ELR (cell line): ENCODE measurements around the gene PSD2.
A peak's percentile ranks its signal among the peaks of the same experiment; 100 is the strongest.
"Not testable (repeated sequence)": the region's sequence is repeated elsewhere in the genome, so short reads cannot be mapped to it uniquely, and the experiment has no call there.

Experiments used
- DNase-seq: peaks from one replicate; pipeline ENCODE4 v3.0.0-alpha.2; 2015; ENCODE audit warnings: low read depth

PSD2 gene

DNA sequence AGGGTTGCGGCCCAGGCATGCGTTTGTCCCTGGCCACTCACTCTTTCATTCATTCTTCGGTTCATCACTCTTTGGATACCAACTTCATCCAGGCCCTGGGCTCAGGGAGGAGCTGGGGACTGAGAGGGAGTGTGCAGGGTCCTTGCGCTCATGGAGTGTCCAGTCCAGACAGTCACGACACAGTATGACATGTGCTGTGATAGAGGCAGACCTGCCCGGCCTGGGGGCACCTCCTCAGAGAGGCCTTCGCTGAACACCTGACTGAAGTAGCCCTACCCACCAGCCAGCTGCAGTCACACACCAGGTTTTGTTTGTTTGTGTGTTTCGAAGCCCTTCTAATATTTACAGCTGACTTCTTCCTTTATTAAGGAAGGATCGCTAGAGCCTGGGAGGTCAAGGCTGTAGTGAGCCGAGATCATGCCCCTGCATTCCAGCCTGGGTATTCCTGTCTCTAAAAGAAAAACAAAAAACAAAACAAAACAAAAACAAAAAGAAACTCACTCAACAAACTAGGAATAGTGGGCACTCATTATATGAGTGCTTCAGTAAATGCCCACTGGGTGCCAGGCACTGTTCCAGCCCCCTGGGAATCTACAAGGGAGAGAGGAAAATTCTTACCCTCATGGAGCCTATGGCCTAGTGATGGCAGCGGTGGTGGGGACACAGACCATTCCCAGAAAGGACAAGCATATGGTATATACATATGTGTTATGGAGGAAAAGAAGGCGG, 6.3 kb upstream of the PSD2 start:
- no peak for DNase-seq

DNA sequence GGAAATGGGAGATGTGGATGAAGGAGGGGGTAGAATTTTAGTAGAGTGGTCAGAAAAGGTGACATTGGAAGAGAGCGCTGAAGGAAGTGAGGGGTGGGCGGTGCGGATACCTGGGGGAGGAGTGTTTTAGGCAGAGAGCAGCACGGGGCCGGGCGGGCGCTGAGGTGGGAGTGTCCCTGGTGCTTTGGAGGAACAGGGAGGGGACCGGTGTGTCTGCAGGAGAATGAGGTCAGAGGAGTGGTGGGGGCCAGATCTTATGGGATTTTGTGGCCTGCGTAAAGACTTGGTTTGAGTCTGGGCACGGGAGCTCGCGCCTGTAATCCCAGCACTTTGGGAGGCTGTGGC, 5.8 kb upstream of the PSD2 start:
- no peak for DNase-seq

DNA sequence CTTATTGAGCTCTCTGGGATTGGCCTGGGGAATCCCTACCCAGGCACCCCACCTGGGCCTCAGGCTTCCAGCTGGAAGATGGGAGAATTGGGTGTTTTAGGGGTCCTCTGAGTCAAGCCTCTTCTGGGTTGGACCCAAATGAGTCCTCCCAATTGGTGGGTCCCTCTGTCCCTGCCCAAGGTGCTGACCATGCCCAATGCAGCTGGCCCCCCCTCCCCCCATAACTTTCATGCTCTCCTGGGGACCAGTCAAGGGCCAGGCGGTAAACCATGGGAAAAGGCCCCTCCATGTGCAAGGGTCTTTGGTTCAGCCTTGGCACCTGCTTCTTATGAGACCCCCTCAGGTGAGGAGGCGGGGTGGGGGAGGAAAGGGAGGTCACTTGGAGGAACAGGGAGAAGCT, 3.4 kb upstream of the PSD2 start:
- no peak for DNase-seq

DNA sequence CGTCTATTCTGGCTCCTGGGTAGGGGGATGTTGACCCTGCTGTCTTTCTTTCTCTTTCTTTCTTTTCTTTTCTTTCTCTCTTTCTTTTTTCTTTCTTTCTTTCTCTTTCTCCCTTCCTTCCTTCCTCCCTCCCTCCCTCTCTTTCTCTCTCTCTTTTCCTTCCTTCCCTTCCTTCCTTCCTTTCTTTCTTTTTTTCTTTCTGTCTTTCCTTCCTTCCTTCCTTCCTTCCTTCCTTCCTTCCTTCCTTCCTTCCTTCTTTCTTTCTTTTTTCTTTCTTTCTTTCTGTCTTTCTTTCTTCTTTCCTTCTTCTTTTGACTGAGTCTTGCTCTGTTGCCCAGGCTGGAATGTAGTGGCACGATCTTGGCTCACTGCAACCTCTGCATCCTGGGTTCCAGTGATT, 3.0 kb upstream of the PSD2 start:
- not testable (repeated sequence) for DNase-seq

DNA sequence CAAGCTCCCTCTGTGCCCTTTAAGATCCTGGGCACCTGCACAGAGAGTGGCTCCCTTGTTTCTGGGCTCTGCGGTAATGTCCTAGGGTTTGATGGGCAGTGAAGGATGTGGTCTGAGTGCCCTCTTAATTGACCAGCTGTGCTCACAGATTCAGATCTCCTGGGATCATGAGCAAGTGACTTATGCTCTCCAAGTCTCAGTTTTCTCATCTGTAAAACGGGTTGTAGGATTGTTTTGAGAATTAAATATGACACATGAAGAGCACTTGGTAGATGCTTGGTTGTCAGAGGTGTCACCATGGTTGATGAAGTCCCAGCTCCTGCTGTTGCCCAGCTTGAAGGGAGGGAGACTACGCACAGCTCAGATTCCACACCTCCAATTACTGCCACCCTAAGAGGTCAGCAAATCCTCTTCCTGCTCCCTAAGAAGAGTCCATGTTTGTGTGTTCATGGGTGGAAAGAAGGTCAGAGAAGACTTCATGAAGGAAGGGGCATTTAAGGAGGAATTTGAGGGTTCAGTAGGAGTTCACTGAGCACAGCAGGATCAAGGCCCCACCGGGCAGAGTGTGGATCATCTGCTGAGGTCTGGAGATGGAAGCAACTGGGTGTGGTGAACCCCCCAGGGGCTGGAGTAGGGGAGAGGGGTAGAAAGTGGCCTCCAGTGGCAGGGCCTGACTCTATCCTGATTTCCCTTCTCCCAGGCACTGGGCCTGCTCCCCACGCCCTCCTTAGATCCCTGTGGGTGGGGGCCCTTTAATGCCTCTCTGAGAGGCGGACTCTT, 1.4 kb upstream of the PSD2 start:
- DNase-seq: no peak

DNA sequence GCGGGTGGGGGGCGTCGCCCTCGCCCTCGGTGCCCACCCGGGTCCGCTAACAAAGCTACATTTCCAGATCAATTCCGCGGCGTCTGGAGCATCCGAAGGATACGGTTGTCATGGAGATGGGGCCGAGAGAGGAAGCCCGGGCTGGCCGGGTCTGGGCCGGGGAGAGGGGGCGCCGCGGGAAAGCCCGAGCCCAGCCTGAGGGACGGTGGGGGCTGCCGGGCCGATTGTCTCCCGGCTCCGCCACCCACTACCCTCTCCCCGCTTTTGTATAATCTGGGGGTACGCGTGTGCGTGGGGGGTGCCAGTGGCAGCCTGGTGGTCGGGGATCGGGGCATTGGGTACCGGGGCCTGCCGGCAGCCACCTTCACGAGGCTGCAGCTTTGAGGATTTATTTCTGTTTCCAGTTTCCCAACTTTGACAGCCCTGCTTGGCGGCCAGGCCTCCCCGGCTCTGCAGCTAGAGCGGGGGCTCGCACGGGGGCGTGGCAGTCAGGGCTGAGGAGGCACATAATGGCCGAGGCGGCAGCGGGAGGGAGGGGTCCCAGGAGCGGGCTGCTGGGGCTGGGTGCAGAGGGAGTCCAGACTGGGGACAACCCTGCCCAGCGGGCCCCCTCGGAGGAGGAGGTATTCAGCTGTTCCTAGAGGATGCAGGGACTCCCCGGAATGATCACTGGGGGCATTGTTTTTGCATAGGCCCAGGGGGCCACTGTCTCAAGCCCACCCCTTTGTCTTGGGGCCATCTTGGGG, 626 bp downstream of the PSD2 start:
- DNase-seq: no peak

DNA sequence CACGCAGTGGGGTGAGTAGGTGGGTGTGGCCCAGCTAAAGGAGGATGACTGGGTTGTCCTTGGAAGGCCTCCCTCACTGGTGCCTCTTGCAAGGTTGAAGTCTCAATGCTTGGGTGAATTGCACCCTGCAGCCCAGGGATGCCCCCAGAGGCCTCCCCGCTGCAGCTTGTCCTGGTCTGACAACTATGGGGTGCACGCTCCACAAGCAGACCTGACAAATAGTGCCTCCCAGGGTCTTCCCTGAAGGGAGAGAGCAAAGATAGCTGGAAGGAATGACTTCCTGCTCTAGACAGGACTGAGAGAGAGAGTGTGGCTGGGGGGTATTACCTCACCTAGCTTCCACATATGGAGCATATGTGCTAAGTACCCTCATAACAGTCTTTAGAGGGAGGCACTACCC, 1.7 kb downstream of the PSD2 start:
- DNase-seq: no peak

DNA sequence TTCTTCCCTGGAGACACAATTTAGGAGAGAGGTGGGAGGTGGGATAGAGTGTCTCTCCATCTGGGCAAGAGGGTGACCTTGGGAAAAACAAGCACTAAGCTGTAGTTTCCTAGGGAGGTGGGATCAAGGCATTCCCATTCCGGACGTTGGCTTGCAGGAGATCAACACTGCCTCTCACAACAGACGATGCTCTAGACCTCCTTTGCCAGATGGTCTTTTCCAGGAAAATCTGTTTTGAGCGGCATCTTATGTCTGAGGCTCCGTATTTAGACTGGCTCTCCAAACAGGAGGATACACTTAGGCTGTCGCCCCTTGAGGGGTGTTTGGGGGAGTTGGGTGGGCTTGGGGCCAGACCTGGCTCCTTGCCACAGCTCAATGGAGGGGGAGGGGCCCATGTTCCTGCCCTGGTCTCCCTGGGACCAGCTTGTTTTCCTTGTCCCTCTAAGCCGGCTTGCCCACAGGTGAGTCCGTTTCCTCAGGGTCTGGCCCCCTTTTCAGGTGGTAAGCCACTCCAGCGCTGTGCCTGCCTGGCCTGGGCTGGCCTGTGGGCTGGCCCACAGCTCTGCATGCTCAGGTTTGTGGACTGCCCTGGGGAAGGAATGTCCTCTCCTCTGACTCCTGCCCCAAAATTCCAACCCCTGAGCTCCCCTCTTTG, 2.4 kb downstream of the PSD2 start:
- DNase-seq: no peak

DNA sequence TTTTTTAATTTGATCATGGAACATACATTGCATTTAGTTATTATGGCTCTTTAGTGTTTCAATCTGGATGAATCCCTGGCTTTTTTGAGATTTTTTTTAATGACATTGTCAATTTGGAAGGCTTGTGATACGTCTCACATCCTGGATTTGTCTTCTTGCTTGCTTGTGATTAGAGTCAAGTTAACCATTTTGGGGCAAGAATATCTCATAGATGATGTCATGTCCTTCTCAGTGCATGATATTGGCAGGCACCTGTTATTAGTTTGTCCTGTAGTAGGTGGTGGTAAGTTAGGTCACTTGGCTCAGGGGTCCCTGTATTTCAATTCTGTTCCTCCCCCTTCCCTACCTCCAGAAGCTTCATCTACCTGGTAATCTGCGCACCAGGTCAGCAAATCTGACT, 3.3 kb downstream of the PSD2 start:
- no peak for DNase-seq

DNA sequence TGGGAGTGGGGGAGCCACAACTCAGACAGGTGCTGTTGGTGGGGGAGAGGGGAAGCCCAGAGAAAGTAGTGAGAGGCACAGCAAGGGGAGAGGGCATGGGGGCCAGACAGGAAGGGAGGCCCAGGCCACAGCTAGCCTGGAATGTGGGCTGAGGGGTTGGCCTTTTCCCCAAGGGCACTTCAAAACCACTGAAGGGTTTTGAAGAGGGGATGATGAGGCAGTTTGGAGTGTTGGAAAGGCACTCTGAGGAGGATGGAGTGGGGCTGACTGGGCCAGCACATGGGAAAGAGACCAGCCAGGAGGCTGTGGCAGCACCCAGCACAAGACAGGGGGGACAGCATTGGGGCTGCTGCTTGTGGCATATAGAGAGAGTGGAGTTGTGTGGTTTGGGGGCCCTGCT, 3.8 kb downstream of the PSD2 start:
- DNase-seq: no peak

DNA sequence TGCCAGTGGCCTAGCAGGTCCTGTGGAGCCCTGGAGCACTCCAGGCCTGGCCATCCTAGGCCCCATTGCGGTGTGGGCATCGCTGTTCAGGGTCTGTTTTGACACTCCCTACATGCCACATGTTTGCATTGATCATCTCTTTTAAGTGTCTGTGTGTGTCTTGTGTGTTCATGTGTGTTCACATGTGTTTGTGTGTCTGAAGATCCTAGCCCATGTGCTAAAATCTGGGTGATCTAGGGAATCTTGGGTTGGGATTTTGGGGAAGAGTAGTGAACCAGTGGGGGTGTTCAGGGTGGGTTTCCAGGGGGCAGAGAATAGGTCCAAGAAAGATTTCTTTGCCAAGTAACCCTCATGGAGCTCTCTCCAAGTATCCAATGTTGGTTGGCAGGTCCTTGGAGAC, 8.4 kb downstream of the PSD2 start:
- no peak for DNase-seq

DNA sequence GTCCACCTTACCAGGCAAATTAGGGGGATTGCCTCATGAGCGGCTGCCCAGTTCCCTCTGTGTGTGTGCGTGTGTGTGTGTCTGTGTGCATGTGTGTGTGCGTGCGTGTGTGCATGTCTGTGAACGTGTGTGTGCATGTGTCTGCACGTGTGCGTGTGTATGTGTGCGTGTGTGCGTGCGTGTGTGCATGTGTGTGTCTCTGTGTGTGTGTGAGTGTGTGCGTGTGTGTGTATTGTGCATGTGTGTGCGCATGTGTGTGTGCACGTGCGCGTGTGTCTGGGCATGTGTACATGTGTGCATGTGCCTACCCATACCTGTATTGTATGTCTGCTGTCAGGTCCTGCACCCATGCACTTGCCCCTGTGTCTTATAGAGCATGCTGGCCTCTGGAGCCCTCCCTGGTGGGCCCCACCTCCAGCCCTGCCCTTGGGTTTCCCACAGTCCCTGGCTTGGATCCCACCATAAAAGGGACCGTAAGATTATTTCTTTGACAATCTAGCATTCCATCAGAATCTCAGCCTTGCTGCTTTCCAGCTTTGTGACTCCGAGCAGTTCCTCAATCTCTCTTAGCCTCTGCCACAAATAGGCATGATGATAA, 9.3 kb downstream of the PSD2 start:
- no peak for DNase-seq

DNA sequence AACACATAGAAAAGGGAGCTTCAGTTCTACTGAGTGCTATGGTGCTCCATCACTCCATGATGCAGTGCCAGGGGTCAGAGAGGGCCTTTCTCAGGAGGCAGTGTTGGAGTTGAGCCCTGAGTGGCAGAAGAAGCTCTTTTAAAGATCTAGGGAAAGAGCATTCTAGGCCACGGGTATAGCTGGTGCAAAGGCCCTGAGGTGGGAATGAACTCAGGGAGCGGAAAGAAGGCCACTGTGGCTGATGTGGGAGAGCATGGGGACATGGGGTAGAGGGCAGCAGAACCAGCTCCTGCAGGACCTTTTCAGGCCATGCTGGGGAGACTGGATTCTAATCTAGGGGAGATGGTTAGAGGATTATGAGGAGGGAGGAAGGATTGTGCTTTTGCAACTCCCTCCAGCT, 9.9 kb downstream of the PSD2 start:
- DNase-seq: no peak

DNA sequence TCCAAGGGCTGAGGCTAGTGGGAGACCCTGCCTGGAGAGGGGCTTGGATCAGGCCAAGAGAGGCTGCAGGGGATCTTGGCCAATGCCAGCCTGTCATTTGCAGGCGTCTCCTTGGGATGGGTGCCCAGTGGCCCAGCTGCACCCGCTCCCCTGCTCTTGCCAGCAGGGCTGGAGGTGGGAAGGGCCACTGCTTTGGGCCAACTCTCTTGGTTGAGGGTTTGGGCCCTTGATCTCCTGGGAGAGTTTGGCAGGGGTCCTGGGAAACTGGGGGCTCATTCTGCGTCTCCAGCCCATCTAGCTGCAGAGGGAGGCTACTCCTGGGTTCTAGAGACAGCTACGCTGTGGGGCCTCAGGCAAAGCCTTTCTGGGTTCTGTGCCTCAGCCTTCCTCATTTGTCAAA, 10.5 kb downstream of the PSD2 start:
- no peak for DNase-seq

DNA sequence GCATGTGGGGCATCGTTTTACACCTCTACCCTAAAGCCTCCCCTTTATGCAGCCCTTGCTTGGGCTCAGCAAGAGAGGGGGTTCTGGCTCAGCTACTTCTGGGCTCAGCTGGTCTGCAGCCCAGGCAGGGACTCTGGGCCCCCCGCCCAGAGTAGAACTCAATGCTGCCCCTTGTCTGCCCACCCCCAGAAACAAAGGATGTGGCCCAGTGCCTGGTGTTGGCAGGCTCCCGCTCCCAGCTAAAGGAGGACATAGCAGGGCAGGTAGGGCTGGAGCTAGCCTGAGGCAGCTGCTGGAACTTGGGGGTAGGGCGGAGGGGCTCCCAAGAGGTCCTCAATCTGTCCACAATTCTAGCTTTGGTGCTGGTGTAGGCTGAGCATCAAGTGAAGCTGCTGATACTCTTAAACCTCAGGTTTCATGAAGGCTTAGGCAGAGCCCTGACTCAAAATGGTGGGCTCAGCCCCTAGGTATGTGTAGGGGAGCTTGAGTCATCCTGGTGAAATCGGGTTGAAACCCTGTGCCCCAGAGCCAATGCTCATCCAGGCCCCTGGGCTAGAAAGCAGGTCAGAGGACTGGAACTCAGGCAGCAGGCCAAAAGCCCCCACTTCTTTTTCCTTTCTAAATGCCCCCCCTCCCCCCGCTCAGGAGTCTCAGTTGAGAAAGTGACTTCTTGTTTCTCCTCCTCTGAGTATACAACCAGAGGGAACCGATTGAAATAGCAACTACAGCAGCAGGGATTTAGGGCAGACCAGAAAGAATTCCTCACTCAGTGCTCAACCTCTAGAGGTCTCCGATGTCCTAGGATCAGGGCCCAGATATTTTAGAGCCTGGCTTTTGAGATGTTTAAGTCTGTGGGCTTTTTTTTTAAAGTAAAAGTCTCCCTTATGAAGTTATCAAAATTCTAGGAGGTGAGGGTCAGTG, 11.4 kb downstream of the PSD2 start:
- peak; percentile 11 for DNase-seq

DNA sequence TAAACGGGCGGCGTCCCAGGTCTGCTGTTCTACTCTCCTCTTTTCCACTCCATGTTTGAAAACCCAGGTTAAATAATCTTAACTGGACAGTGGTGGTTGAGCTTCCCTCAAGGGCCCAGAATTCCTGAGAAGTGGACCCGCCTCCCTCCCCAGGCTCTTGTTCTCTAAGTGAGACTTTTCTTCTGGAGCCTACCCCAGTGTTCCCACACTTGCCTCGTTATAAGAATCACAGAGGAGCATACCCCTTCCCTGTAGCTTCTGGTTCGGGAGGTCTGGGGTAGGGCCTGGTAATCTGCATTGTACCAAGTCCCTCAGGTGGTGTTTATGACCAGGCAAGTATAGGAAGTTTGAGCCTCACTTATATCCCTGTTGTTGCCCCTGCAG, 12.0 kb downstream of the PSD2 start:
- no peak for DNase-seq

DNA sequence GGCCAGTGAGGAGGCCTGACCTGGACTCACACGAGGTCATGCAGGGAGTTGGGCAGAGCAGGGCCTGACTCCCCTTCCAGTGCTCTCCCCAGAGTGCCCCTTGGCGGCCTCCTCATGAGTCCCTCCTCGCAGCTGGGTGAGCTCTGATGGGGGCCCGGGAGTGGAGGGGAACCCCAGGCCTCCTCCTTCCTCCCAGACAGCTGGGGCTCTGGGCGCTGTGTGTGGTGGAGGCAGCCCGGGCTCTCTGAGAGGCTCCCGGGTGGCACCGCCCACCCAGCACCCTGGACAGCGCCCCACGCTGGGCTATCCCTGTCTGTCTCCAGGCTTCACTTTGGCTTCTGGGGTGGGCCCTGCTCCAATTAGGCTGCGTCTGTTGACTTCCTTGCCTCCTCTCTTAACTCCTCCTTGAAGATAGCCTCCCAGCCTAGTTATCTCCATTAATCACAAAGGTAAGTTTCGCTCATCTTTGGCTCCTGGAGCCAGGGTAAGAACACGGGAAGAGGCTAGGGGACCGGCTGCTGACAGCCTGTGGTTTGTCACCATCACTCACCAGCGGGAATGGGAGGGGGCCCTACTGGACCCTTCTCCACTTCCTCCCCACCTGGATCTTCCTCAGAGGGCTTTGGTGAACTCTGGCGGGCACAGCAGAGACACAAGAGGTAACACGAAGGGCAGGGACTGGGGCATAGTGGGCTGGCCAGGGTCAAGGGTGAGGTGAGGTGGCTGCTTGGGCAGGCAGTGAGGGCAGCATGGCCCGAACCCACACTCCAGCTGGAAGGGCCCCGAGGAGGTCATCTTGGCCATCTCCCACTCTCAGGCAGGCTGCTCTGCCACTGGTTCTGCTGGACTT, 13.1 kb downstream of the PSD2 start:
- DNase-seq: peak; percentile 50

DNA sequence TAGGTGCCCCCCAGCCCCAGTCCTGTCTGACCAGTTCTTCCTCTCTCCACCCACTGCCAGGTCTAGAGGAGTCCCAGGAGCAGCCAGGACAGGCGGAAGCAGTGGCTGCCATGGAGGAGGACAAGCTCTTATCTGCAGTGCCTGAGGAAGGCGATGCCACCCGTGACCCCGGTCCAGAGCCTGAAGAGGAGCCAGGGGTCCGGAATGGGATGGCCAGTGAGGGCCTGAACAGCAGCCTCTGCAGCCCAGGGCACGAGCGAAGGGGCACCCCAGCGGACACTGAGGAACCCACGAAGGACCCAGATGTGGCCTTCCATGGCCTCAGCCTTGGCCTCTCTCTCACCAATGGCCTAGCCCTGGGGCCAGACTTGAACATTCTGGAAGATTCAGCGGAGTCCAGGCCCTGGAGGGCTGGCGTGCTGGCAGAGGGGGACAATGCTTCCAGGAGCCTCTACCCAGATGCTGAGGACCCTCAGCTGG, 13.8 kb downstream of the PSD2 start:
- no peak for DNase-seq

DNA sequence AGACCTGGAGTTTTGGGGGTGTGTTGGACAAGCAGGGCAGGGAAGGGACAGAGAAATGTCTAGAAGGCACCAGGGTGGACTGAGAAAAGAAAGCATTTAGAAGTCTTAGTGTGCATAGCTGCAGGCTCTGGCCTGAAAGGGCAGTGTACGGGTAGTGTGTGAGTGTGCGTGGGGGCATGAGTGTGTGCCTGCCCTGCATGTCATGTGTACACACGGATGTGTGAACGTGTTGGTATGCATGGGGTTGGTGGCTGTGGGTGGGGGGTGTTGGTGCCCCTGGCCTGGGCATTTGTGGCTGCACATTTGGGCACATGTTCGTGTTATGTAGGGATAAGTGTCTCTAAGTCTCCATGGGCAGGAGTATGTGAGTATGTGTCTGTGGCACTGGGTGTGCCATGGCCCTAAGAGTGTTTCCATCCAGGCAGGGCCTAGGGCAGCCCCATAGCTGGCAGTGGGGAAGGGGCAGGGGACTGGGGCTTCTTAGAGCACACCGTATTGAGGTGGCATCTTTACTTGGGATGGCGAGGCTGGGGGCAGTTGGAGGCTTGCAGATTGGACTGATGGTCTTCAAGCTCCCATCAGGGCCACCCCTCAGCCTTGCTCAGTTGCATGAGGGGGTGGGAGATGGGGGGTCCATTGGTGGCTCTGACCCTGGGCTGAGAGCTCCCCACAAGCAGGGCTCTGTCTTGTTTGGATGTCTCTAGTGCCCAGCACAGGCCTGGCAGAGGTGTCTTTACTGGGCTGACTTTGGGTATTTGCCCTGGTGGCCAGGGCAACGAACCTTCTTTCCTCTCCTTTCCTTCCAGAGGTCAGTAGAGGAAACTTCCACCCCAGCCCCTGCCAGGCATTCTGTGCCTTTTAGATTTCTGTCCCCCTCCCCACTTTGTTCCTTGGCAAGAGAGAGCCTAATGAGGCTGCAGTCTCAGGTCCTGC, 15.0 kb downstream of the PSD2 start:
- no peak for DNase-seq
